ENCODE data around the gene NEK7.

Gene NEK7

DNA sequence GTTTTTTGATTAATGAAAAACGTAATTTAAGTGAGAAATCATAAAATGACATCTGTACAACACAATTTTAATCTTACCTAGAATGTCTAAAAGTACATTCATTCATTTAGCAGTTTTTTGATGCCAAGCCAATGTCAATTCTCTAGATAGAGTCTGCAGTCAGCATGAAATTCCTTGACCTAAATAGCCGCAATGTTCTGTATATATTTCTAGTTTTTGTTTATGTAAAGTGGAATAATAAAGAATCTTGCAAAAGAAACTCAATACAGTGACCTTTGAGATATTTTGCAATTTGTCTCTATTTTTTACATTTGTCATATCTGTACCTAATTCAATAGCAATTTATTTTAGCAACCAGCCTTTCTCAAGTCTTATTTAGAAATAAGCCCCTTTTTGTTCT is 207.7 kb downstream of the NEK7 start:
- no peak for DNase-seq

DNA sequence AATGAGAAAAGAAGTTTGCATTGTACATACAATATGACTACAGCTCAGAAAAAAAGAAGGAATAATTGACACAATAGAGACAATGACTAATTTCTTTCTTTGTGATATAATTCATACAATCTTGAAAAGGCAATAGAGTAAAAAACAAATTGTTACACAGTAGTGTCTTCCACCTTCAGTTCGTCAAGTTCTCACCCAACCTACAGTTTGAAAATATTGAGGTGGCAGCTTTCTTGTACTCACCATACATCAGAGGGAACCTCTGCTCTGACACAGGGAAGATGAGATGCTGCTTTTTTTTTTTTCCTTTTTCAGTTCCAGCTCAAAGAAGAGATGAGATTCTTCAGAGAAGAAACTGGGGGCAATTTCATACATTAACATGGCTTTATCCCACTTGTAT is 210.5 kb downstream of the NEK7 start:
- no peak for DNase-seq

DNA sequence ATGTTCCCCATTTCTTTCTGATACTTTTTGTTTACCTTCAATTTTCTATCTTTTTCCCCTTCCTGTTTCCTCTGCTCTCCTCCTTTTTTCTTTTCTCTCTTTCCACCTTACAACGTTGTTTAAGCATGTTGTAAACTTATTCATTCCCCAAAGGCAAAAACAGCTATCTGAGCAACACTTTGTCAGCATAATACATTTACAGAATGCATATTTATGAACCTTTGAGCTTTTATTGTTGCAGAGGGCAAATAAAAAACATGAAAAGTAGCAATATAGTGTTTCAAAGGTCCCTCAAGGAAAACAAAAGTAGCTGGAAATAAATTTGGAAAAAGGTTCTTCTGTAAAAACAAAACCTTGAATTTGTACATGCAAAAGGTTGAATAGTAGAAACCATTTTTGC is 214.2 kb downstream of the NEK7 start:
- DNase-seq, result no peak

All from activated CD4-positive, alpha-beta T cell treated with anti-CD3 and anti-CD28 coated beads, Interleukin-2, amount 50 U/mL, for 1 hour (primary cell).